Measurements from ENCODE around the gene LCLAT1. TPM values are rescaled to one million over a fixed set of nuclear protein-coding genes. Genes with fewer than 3 reads are reported as not detected.

LCLAT1 gene
- total RNA-seq, 1 experiment from 2014 or later: 21.7 TPM

GRCh38 chr2:30584116-30584515, 137.1 kb downstream of the LCLAT1 start:
- Histone ChIP-seq H3K9ac (ENCODE audit: low read length) (no peak overlapping the region), H3K4me3 (ENCODE audit: low read length) (no peak overlapping the region), H3K9me3 (ENCODE audit: low read length) (no peaks in the 10 kb centered on the region), H3K79me2 (ENCODE audit: low read length) (peaks cover 9% of the 10 kb centered on the region; the same call in 1 of the 2 replicates), H3K9me2 (replicated peaks; ENCODE audit: insufficient read depth, low read length) (no peaks in the 10 kb centered on the region), H2AFZ (ENCODE audit: low read length) (no peak overlapping the region), H3K27ac (ENCODE audit: low read length) (no peak overlapping the region), H3K4me1 (ENCODE audit: low read length) (no peaks in the 10 kb centered on the region), H3K27me3 (ENCODE audit: low read length) (no peaks in the 10 kb centered on the region), H3K4me2 (ENCODE audit: low read depth, low read length, poor library complexity, severe bottlenecking) (no peak overlapping the region), H4K20me1 (ENCODE audit: insufficient read depth, low read depth, low read length) (no peaks in the 10 kb centered on the region), H3K36me3 (ENCODE audit: insufficient read depth, low read length) (no peaks in the 10 kb centered on the region)
- DNase-seq: no peak

- H3K9ac ChIP-seq (ENCODE audit: low read length): no peak overlapping the region
Measured at GRCh38 chr2:30588994-30589393, 141.9 kb downstream of the LCLAT1 start.

GRCh38 chr2:30590407-30590806, 143.4 kb downstream of the LCLAT1 start:
- Histone ChIP-seq H3K4me2 (ENCODE audit: low read depth, low read length, poor library complexity, severe bottlenecking) (no peak overlapping the region), H2AFZ (ENCODE audit: low read length) (no peak overlapping the region), H3K4me1 (ENCODE audit: low read length) (no peaks in the 10 kb centered on the region), H3K9me2 (replicated peaks; ENCODE audit: insufficient read depth, low read length) (no peaks in the 10 kb centered on the region), H3K36me3 (ENCODE audit: insufficient read depth, low read length) (no peaks in the 10 kb centered on the region; the same call in 1 of the 2 replicates), H3K79me2 (ENCODE audit: low read length) (peaks cover 19% of the 10 kb centered on the region), H3K27ac (ENCODE audit: low read length) (no peak overlapping the region), H3K27me3 (ENCODE audit: low read length) (no peaks in the 10 kb centered on the region), H3K9me3 (ENCODE audit: low read length) (no peaks in the 10 kb centered on the region), H3K4me3 (ENCODE audit: low read length) (no peak overlapping the region), H4K20me1 (ENCODE audit: insufficient read depth, low read depth, low read length) (no peaks in the 10 kb centered on the region), H3K9ac (ENCODE audit: low read length) (no peak overlapping the region)
- no peak for DNase-seq

More at GRCh38 chr2:30588994-30589393, 141.9 kb downstream of the LCLAT1 start:
- Histone ChIP-seq H3K27ac (ENCODE audit: low read length) (no peak overlapping the region), H3K79me2 (ENCODE audit: low read length) (peaks cover 18% of the 10 kb centered on the region), H3K27me3 (ENCODE audit: low read length) (no peaks in the 10 kb centered on the region), H3K9me3 (ENCODE audit: low read length) (no peaks in the 10 kb centered on the region), H3K4me1 (ENCODE audit: low read length) (no peaks in the 10 kb centered on the region), H4K20me1 (ENCODE audit: insufficient read depth, low read depth, low read length) (no peaks in the 10 kb centered on the region), H3K4me3 (ENCODE audit: low read length) (no peak overlapping the region), H3K36me3 (ENCODE audit: insufficient read depth, low read length) (no peaks in the 10 kb centered on the region; the same call in 1 of the 2 replicates), H3K9me2 (replicated peaks; ENCODE audit: insufficient read depth, low read length) (no peaks in the 10 kb centered on the region), H3K4me2 (ENCODE audit: low read depth, low read length, poor library complexity, severe bottlenecking) (no peak overlapping the region), H2AFZ (ENCODE audit: low read length) (no peak overlapping the region)
- DNase-seq: no peak

GRCh38 chr2:30591186-30591585, 144.1 kb downstream of the LCLAT1 start:
- Histone ChIP-seq H2AFZ (ENCODE audit: low read length) (no peak overlapping the region), H3K4me2 (ENCODE audit: low read depth, low read length, poor library complexity, severe bottlenecking) (no peak overlapping the region), H3K79me2 (ENCODE audit: low read length) (peaks cover 24% of the 10 kb centered on the region), H3K4me1 (ENCODE audit: low read length) (no peaks in the 10 kb centered on the region), H4K20me1 (ENCODE audit: insufficient read depth, low read depth, low read length) (no peaks in the 10 kb centered on the region), H3K27me3 (ENCODE audit: low read length) (no peaks in the 10 kb centered on the region), H3K9me2 (replicated peaks; ENCODE audit: insufficient read depth, low read length) (no peaks in the 10 kb centered on the region), H3K9ac (ENCODE audit: low read length) (no peak overlapping the region), H3K4me3 (ENCODE audit: low read length) (no peak overlapping the region), H3K36me3 (ENCODE audit: insufficient read depth, low read length) (no peaks in the 10 kb centered on the region; the same call in 1 of the 2 replicates), H3K9me3 (ENCODE audit: low read length) (no peaks in the 10 kb centered on the region), H3K27ac (ENCODE audit: low read length) (no peak overlapping the region)
- no peak for DNase-seq

- no peak for DNase-seq
- Histone ChIP-seq H3K9me2 (replicated peaks; ENCODE audit: insufficient read depth, low read length) (no peaks in the 10 kb centered on the region), H3K4me2 (ENCODE audit: low read depth, low read length, poor library complexity, severe bottlenecking) (no peak overlapping the region), H3K36me3 (ENCODE audit: insufficient read depth, low read length) (no peaks in the 10 kb centered on the region; the same call in 1 of the 2 replicates), H3K4me1 (ENCODE audit: low read length) (no peaks in the 10 kb centered on the region), H3K9me3 (ENCODE audit: low read length) (no peaks in the 10 kb centered on the region), H3K79me2 (ENCODE audit: low read length) (peaks cover 18% of the 10 kb centered on the region), H4K20me1 (ENCODE audit: insufficient read depth, low read depth, low read length) (no peaks in the 10 kb centered on the region), H3K27me3 (ENCODE audit: low read length) (no peaks in the 10 kb centered on the region), H2AFZ (ENCODE audit: low read length) (no peak overlapping the region), H3K27ac (ENCODE audit: low read length) (no peak overlapping the region), H3K4me3 (ENCODE audit: low read length) (no peak overlapping the region), H3K9ac (ENCODE audit: low read length) (no peak overlapping the region)
Measured at GRCh38 chr2:30601375-30601774, 154.3 kb downstream of the LCLAT1 start.

- Histone ChIP-seq H3K4me2 (ENCODE audit: low read depth, low read length, poor library complexity, severe bottlenecking) (no peak overlapping the region), H3K27me3 (ENCODE audit: low read length) (no peaks in the 10 kb centered on the region), H2AFZ (ENCODE audit: low read length) (no peak overlapping the region), H3K9me3 (ENCODE audit: low read length) (no peaks in the 10 kb centered on the region), H3K4me3 (ENCODE audit: low read length) (no peak overlapping the region), H3K27ac (ENCODE audit: low read length) (no peak overlapping the region), H3K79me2 (ENCODE audit: low read length) (peaks cover 7% of the 10 kb centered on the region; the same call in 1 of the 2 replicates), H3K4me1 (ENCODE audit: low read length) (peaks cover 8% of the 10 kb centered on the region), H3K9me2 (replicated peaks; ENCODE audit: insufficient read depth, low read length) (no peaks in the 10 kb centered on the region), H3K9ac (ENCODE audit: low read length) (no peak overlapping the region), H4K20me1 (ENCODE audit: insufficient read depth, low read depth, low read length) (no peaks in the 10 kb centered on the region), H3K36me3 (ENCODE audit: insufficient read depth, low read length) (no peaks in the 10 kb centered on the region)
- no peak for DNase-seq
Measured at GRCh38 chr2:30605197-30605596, 158.2 kb downstream of the LCLAT1 start.

- no peaks in the 10 kb centered on the region for H3K27me3 ChIP-seq (ENCODE audit: low read length)
- H3K27ac ChIP-seq (ENCODE audit: low read length): no peak overlapping the region
- H3K4me1 ChIP-seq (ENCODE audit: low read length): peaks cover 35% of the 10 kb centered on the region
- H2AFZ ChIP-seq (ENCODE audit: low read length): no peak overlapping the region
- H3K79me2 ChIP-seq (ENCODE audit: low read length): peaks cover 4% of the 10 kb centered on the region; the same call in 1 of the 2 replicates
- H3K36me3 ChIP-seq (ENCODE audit: insufficient read depth, low read length): no peaks in the 10 kb centered on the region
- H3K9me2 ChIP-seq (replicated peaks; ENCODE audit: insufficient read depth, low read length): no peaks in the 10 kb centered on the region
- no peak overlapping the region for H3K4me3 ChIP-seq (ENCODE audit: low read length)
- H4K20me1 ChIP-seq (ENCODE audit: insufficient read depth, low read depth, low read length): no peaks in the 10 kb centered on the region
- no peak overlapping the region for H3K4me2 ChIP-seq (ENCODE audit: low read depth, low read length, poor library complexity, severe bottlenecking)
- no peaks in the 10 kb centered on the region for H3K9me3 ChIP-seq (ENCODE audit: low read length)
- no peak overlapping the region for H3K9ac ChIP-seq (ENCODE audit: low read length)
- no peak for DNase-seq
Measured at GRCh38 chr2:30608643-30609042, 161.6 kb downstream of the LCLAT1 start.

GRCh38 chr2:30611583-30611982, 164.5 kb downstream of the LCLAT1 start:
- Histone ChIP-seq H3K4me3 (ENCODE audit: low read length) (no peak overlapping the region), H3K36me3 (ENCODE audit: insufficient read depth, low read length) (no peaks in the 10 kb centered on the region), H3K9me3 (ENCODE audit: low read length) (no peaks in the 10 kb centered on the region), H3K9me2 (replicated peaks; ENCODE audit: insufficient read depth, low read length) (no peaks in the 10 kb centered on the region), H3K27me3 (ENCODE audit: low read length) (no peaks in the 10 kb centered on the region), H3K4me2 (ENCODE audit: low read depth, low read length, poor library complexity, severe bottlenecking) (peak overlapping the region; percentile 29), H2AFZ (ENCODE audit: low read length) (no peak overlapping the region), H3K27ac (ENCODE audit: low read length) (no peak overlapping the region), H4K20me1 (ENCODE audit: insufficient read depth, low read depth, low read length) (no peaks in the 10 kb centered on the region), H3K79me2 (ENCODE audit: low read length) (peaks cover 7% of the 10 kb centered on the region; the same call in 1 of the 2 replicates), H3K4me1 (ENCODE audit: low read length) (peaks cover 35% of the 10 kb centered on the region), H3K9ac (ENCODE audit: low read length) (no peak overlapping the region)
- DNase-seq: no peak

Data from Karpas-422 (cell line).